Colonic mucosa (tissue), 4 donors: ENCODE results near the gene PARK7. TPM values are rescaled to one million over a fixed set of nuclear protein-coding genes. Genes with fewer than 3 reads are reported as not detected.

Experiments
- DNase-seq: peaks from one replicate; pipeline ENCODE4 v3.0.0-alpha.2; 2020
- H3K27ac ChIP-seq: fragments of 200-600 bp; one replicate; pipeline ENCODE4 v1.8.0; 2021
- H3K27me3 ChIP-seq: fragments of 200-600 bp; one replicate; pipeline ENCODE4 v1.8.0; 2021
- H3K36me3 ChIP-seq: fragments of 200-600 bp; one replicate; pipeline ENCODE4 v1.8.0; 2021
- H3K4me1 ChIP-seq: fragments of 200-600 bp; one replicate; pipeline ENCODE4 v1.8.0; 2021; ENCODE audit warnings: mild to moderate bottlenecking
- H3K4me3 ChIP-seq: fragments of 200-600 bp; one replicate; pipeline ENCODE4 v1.8.0; 2021
- H3K9ac ChIP-seq, 2 donors: one replicate each; pipeline ENCODE4 v1.7.0; 2013; ENCODE audit warnings: control low read depth in 2 of 2, low read depth in 2 of 2, low read length in 2 of 2
- H3K9me3 ChIP-seq: fragments of 200-600 bp; one replicate; pipeline ENCODE4 v1.8.0; 2021
- intact Hi-C: fragments of 100-400 bp; cut with DNase I; formaldehyde crosslinking; loops from one replicate; pipeline ENCODE4 v1.14.1; 2022
- total RNA-seq, 2 donors: library from RNA; stranded (reverse); fragmentation: NEBNext Ultra II Directional in 1 of 2; extraction: Animal tissue kit (Norgen Biotek cat#: 25700) in 1 of 2; gene quantifications; one replicate each; pipeline ENCODE4 v1.2.1, GENCODE V29; 2021
- TF ChIP-seq, protein P1 (sequence below): fragments of 200-600 bp; IDR thresholded peaks from one replicate; pipeline ENCODE4 v1.8.0; 2022; ENCODE audit warnings: antibody characterized with exemption, mild to moderate bottlenecking
- donor health status: healthy.
- donor health status: DM: no; HTN: no; CAD: no.
- donor health status: DM: no; HTN: no; CAD: no.

PARK7 gene
- total RNA-seq, 2 donors from 2014 or later: 184 to 330 TPM

DNA sequence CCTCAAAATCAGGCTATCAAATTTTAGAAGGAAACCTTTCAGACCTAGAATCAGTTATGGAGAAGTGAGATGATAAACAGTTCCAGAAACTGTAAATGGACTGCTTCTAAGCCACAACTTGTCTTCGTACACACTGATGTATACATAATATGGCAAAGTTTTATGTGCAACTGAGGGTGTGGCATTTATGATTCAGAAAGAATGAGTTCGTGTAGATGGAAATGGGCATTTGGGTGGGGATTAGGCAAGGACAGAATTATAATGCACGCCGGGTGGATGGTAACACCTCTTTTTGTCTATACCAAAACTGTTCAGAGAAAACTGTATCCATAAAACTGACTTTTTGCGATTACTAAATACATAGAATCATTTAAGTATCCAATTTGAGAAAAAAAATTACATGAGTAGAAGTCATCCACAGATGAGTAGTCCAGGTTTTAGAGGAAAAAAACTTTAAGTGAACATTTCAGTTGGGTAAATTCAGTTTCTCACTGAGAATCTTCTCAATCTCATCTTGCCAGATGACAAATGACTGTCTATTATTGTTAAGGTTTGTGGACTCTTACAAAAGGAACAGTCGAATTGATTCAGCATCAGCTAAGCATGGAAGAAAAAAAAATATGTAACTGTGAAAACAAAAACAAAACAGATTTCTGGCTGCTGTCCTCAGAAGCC is 42.1 kb downstream of the PARK7 start:
- TF ChIP-seq, protein P1, sequence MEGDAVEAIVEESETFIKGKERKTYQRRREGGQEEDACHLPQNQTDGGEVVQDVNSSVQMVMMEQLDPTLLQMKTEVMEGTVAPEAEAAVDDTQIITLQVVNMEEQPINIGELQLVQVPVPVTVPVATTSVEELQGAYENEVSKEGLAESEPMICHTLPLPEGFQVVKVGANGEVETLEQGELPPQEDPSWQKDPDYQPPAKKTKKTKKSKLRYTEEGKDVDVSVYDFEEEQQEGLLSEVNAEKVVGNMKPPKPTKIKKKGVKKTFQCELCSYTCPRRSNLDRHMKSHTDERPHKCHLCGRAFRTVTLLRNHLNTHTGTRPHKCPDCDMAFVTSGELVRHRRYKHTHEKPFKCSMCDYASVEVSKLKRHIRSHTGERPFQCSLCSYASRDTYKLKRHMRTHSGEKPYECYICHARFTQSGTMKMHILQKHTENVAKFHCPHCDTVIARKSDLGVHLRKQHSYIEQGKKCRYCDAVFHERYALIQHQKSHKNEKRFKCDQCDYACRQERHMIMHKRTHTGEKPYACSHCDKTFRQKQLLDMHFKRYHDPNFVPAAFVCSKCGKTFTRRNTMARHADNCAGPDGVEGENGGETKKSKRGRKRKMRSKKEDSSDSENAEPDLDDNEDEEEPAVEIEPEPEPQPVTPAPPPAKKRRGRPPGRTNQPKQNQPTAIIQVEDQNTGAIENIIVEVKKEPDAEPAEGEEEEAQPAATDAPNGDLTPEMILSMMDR: no peak
- Histone ChIP-seq H3K9ac (no peak overlapping the region), H3K27me3 (no peaks in the 10 kb centered on the region), H3K36me3 (no peaks in the 10 kb centered on the region), H3K4me1 (no peaks in the 10 kb centered on the region), H3K9me3 (no peaks in the 10 kb centered on the region), H3K27ac (no peak overlapping the region), H3K4me3 (no peak overlapping the region)
- intact Hi-C loops: no loop called here
- DNase-seq: no peak

GRCh38 chr1:8004113-8004802 is 42.7 kb downstream of the PARK7 start:
- no peaks in the 10 kb centered on the region for H3K36me3 ChIP-seq
- H3K4me3 ChIP-seq: no peak overlapping the region
- no peaks in the 10 kb centered on the region for H3K27me3 ChIP-seq
- peak overlapping the region; percentile 14 for H3K27ac ChIP-seq
- H3K4me1 ChIP-seq: no peaks in the 10 kb centered on the region
- TF ChIP-seq, protein P1: no peak
- intact Hi-C loops: no loop called here
- no peaks in the 10 kb centered on the region for H3K9me3 ChIP-seq
- DNase-seq: no peak
- no peak overlapping the region for H3K9ac ChIP-seq

- Histone ChIP-seq H3K4me1 (no peaks in the 10 kb centered on the region), H3K27me3 (no peaks in the 10 kb centered on the region), H3K9ac (no peak overlapping the region), H3K9me3 (no peaks in the 10 kb centered on the region), H3K4me3 (no peak overlapping the region), H3K36me3 (no peaks in the 10 kb centered on the region), H3K27ac (peak overlapping the region; percentile 14)
- peak; percentile 41 for DNase-seq
- TF ChIP-seq, protein P1: no peak
- intact Hi-C loops: no loop called here
Measured at GRCh38 chr1:8004803-8005573, 43.5 kb downstream of the PARK7 start.

- TF ChIP-seq, protein P1: no peak
- no peak overlapping the region for H3K4me3 ChIP-seq
- no peak overlapping the region for H3K27ac ChIP-seq
- H3K4me1 ChIP-seq: no peaks in the 10 kb centered on the region
- intact Hi-C loops: no loop called here
- H3K9me3 ChIP-seq: no peaks in the 10 kb centered on the region
- no peaks in the 10 kb centered on the region for H3K36me3 ChIP-seq
- no peak for DNase-seq
- H3K9ac ChIP-seq: no peak overlapping the region
- no peaks in the 10 kb centered on the region for H3K27me3 ChIP-seq
Measured at GRCh38 chr1:8006037-8006963, 44.8 kb downstream of the PARK7 start.
